Measurements from ENCODE around the gene AGFG2. TPM values are rescaled to one million over a fixed set of nuclear protein-coding genes. Genes with fewer than 3 reads are reported as not detected.

The AGFG2 gene
- total and polyA plus RNA-seq, 4 donors, result 37.2 to 48.8 (median 42.3) TPM

DNA sequence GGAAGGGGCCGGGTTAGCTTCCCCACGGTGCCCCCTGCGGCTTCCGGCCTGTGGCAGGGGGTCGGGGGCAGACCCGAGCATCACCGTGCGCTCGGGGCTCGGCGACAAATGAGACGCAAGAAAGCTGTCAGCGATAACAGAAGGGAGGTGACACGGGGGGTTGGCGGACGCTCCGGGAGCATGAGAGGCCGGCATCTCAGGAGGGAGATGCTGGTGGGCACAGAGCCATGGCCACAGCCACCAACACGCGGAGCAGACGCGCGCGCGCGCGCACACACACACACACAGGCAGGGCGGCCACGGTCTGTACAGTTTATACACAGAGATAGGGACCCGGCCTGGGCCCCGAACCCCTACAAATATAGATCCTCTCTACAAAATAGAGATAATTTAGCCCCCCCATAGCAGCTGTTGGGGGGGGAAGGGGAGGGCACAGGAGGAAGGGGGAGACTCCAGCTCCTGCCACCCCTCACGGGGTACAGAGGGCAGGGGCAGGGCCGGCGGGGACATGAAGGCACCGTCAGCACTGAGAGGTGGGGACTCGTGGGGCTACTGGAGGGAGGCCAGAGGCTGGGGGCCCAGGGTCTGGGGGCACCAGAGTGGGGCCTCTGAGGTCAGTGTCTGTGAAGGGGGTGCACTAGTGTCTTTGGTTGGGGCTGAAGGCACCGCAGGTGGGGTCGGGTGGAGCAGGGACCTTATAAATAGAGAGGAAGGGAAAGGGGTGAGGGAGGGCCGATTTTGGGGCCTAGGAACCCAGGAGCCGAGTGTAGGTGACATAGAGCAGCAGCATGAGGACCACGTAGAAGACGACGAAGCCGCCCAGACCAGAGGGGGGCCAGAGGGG lies 35.6 kb downstream of the AGFG2 start:
- Histone ChIP-seq H3K9ac (ENCODE audit: low read depth in 1 of 2, low read length in 2 of 2) (no peak overlapping the region), H3K27ac (ENCODE audit: low read depth in 1 of 2, low read length in 2 of 2) (peak overlapping the region in 1 of 2 donors; percentile 50), H3K4me1 (ENCODE audit: control insufficient read depth in 4 of 4, insufficient read depth in 4 of 4, low read length in 3 of 4) (peaks cover 3 to 28% (median 15%) of the 10 kb centered on the region in 4 donors), H3K9me3 (ENCODE audit: control insufficient read depth in 4 of 4, low read length in 3 of 4) (no peaks in the 10 kb centered on the region), H3K36me3 (ENCODE audit: control insufficient read depth in 4 of 4, insufficient read depth in 3 of 4, low read depth in 1 of 4, low read length in 3 of 4) (peaks cover 14 to 31% (median 17%) of the 10 kb centered on the region in 4 donors), H3K4me3 (ENCODE audit: low read depth in 1 of 3, low read length in 3 of 3) (no peak overlapping the region), H3K27me3 (ENCODE audit: control insufficient read depth in 4 of 4, insufficient read depth in 4 of 4, low read length in 3 of 4) (no peaks in the 10 kb centered on the region)
- 93% methylated on average over 44 of the region's 44 CpGs for WGBS
- no peak for DNase-seq (ENCODE audit: low spot score)
- no peak for TF ChIP-seq JUND (IDR thresholded peaks at IDR 0.05)

DNA sequence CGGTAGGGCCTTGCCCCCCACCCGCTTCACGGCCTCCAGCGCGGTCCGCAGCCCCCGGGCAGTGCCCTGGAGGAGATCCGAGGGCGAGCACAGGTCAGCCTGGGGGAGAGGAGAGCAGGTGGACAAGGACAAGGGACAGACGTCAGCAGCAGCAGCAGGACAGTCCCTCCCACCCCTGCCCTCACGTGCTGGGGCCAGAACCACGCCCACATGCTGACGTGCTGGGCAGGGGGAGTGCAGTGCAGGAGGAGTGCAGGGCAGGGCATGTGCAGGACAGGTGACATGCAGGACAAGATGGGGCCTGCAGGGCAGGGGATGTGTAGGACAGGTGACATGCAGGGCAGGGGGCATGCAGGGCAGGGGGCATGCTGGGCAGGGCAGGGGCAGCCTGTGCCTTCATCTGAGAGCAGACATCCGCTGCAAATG lies 36.2 kb downstream of the AGFG2 start:
- Histone ChIP-seq H3K27ac (ENCODE audit: low read depth in 1 of 2, low read length in 2 of 2) (no peak overlapping the region), H3K9ac (ENCODE audit: low read depth in 1 of 2, low read length in 2 of 2) (no peak overlapping the region), H3K9me3 (ENCODE audit: control insufficient read depth in 4 of 4, low read length in 3 of 4) (no peaks in the 10 kb centered on the region), H3K4me3 (ENCODE audit: low read depth in 1 of 3, low read length in 3 of 3) (no peak overlapping the region), H3K36me3 (ENCODE audit: control insufficient read depth in 4 of 4, insufficient read depth in 3 of 4, low read depth in 1 of 4, low read length in 3 of 4) (peaks cover 18 to 37% (median 22%) of the 10 kb centered on the region in 4 donors), H3K4me1 (ENCODE audit: control insufficient read depth in 4 of 4, insufficient read depth in 4 of 4, low read length in 3 of 4) (peaks cover 2 to 22% (median 12%) of the 10 kb centered on the region in 4 donors), H3K27me3 (ENCODE audit: control insufficient read depth in 4 of 4, insufficient read depth in 4 of 4, low read length in 3 of 4) (no peaks in the 10 kb centered on the region)
- TF ChIP-seq HNF4A (conservative IDR thresholded peaks at IDR 0.05) (peak in 1 of 2 donors; percentile 75), EGR1 (IDR thresholded peaks at IDR 0.05; ENCODE audit: low read depth in 2 of 2) (no peak), RXRA (IDR thresholded peaks at IDR 0.05) (peak; percentile 54 to 92), NR2F2 (IDR thresholded peaks at IDR 0.05) (no peak), YY1 (IDR thresholded peaks at IDR 0.05) (peak; percentile 70), FOXA1 (IDR thresholded peaks at IDR 0.05) (no peak), SP1 (IDR thresholded peaks at IDR 0.05) (peak; percentile 50), TAF1 (conservative IDR thresholded peaks at IDR 0.05) (no peak), GABPA (IDR thresholded peaks at IDR 0.05 in 1 of 2, conservative IDR thresholded peaks at IDR 0.05 in 1 of 2) (no peak), FOXA2 (IDR thresholded peaks at IDR 0.05) (no peak)
- TF ChIP-seq, protein P1, sequence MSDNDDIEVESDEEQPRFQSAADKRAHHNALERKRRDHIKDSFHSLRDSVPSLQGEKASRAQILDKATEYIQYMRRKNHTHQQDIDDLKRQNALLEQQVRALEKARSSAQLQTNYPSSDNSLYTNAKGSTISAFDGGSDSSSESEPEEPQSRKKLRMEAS (IDR thresholded peaks at IDR 0.05), result no peak
- TF ChIP-seq, protein P2, sequence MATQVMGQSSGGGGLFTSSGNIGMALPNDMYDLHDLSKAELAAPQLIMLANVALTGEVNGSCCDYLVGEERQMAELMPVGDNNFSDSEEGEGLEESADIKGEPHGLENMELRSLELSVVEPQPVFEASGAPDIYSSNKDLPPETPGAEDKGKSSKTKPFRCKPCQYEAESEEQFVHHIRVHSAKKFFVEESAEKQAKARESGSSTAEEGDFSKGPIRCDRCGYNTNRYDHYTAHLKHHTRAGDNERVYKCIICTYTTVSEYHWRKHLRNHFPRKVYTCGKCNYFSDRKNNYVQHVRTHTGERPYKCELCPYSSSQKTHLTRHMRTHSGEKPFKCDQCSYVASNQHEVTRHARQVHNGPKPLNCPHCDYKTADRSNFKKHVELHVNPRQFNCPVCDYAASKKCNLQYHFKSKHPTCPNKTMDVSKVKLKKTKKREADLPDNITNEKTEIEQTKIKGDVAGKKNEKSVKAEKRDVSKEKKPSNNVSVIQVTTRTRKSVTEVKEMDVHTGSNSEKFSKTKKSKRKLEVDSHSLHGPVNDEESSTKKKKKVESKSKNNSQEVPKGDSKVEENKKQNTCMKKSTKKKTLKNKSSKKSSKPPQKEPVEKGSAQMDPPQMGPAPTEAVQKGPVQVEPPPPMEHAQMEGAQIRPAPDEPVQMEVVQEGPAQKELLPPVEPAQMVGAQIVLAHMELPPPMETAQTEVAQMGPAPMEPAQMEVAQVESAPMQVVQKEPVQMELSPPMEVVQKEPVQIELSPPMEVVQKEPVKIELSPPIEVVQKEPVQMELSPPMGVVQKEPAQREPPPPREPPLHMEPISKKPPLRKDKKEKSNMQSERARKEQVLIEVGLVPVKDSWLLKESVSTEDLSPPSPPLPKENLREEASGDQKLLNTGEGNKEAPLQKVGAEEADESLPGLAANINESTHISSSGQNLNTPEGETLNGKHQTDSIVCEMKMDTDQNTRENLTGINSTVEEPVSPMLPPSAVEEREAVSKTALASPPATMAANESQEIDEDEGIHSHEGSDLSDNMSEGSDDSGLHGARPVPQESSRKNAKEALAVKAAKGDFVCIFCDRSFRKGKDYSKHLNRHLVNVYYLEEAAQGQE (IDR thresholded peaks at IDR 0.05), result no peak
- TF ChIP-seq, protein P3, sequence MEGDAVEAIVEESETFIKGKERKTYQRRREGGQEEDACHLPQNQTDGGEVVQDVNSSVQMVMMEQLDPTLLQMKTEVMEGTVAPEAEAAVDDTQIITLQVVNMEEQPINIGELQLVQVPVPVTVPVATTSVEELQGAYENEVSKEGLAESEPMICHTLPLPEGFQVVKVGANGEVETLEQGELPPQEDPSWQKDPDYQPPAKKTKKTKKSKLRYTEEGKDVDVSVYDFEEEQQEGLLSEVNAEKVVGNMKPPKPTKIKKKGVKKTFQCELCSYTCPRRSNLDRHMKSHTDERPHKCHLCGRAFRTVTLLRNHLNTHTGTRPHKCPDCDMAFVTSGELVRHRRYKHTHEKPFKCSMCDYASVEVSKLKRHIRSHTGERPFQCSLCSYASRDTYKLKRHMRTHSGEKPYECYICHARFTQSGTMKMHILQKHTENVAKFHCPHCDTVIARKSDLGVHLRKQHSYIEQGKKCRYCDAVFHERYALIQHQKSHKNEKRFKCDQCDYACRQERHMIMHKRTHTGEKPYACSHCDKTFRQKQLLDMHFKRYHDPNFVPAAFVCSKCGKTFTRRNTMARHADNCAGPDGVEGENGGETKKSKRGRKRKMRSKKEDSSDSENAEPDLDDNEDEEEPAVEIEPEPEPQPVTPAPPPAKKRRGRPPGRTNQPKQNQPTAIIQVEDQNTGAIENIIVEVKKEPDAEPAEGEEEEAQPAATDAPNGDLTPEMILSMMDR (IDR thresholded peaks at IDR 0.05; ENCODE audit: low read depth, low read length, missing input control), result no peak
- TF ChIP-seq, protein P4, sequence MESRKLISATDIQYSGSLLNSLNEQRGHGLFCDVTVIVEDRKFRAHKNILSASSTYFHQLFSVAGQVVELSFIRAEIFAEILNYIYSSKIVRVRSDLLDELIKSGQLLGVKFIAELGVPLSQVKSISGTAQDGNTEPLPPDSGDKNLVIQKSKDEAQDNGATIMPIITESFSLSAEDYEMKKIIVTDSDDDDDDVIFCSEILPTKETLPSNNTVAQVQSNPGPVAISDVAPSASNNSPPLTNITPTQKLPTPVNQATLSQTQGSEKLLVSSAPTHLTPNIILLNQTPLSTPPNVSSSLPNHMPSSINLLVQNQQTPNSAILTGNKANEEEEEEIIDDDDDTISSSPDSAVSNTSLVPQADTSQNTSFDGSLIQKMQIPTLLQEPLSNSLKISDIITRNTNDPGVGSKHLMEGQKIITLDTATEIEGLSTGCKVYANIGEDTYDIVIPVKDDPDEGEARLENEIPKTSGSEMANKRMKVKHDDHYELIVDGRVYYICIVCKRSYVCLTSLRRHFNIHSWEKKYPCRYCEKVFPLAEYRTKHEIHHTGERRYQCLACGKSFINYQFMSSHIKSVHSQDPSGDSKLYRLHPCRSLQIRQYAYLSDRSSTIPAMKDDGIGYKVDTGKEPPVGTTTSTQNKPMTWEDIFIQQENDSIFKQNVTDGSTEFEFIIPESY (IDR thresholded peaks at IDR 0.05), result no peak
- WGBS, result 57% methylated on average over 14 of the region's 14 CpGs
- DNase-seq (ENCODE audit: low spot score), result no peak

All from liver (tissue), 9 donors.